HepG2 (cell line): ENCODE measurements around the gene PRDM10. TPM values are rescaled to one million over a fixed set of nuclear protein-coding genes. Genes with fewer than 3 reads are reported as not detected.

ENCODE experiments used
- ATAC-seq: fragments of 200-7000 bp; cut with Tn5 transposase; 3 replicates; pipeline ENCODE4 v1.9.1; 2020; ENCODE audit warnings: mild to moderate bottlenecking, moderate library complexity
- BruUV-seq: library from RNA; stranded (reverse); fragments of 400-500 nt; replicated peaks from 2 replicates; lab custom pipeline; 2021; lab: Mats Ljungman, UMichigan
- CTCF ChIA-PET: fragments of 300-600 bp; formaldehyde crosslinking; extraction: SDS; loops from one replicate; lab custom pipeline; 2021; ENCODE audit warnings: low total read pairs, inconsistent platforms, low intra/inter-chr PET ratio; lab: Yijun Ruan, JAX
- POLR2A ChIA-PET: fragments of 350-600 bp; sonication (Branson Sonifier 250); formaldehyde crosslinking; loops from one replicate; lab custom pipeline; 2020; ENCODE audit warnings: antibody characterized with exemption, inconsistent platforms; lab: Yijun Ruan, JAX
- DNase-seq: peaks from one replicate; pipeline ENCODE4 v3.0.0-alpha.2; 2015; ENCODE audit warnings: low spot score
- FAIRE-seq: peaks from 3 replicates; lab custom pipeline; 2011; peaks lifted over from hg19 to GRCh38; lab: Jason Lieb, UNC
- H2AFZ ChIP-seq: one replicate; pipeline ENCODE4 v1.6.1; 2011; ENCODE audit warnings: low read length, inconsistent platforms
- H3K27ac ChIP-seq: fragments of 300-600 bp; 3 replicates; pipeline ENCODE4 v1.8.0; 2011; ENCODE audit warnings: mixed run types, mild to moderate bottlenecking, mixed read lengths, low read length, inconsistent platforms; ENCODE audit not compliant: insufficient read depth; ENCODE audit errors: extremely low read length
- H3K27me3 ChIP-seq, 2 experiments: fragments of 200-600 bp in 1 of 2; 2 replicates in 1 of 2; 3 replicates in 1 of 2; pipeline versions ENCODE4 v1.6.0 to v1.8.0; 2011; ENCODE audit warnings: low read length in 2 of 2, mild to moderate bottlenecking in 2 of 2, moderate library complexity in 2 of 2, inconsistent platforms in 1 of 2; ENCODE audit not compliant: insufficient read depth in 2 of 2, control insufficient read depth in 1 of 2
- H3K36me3 ChIP-seq, 2 experiments: fragments of 200-600 bp in 1 of 2; replicated peaks in 1 of 2; 2 replicates in 1 of 2; 3 replicates in 1 of 2; pipeline versions ENCODE4 v1.5.1 to v1.8.0; 2011; ENCODE audit warnings: low read length in 2 of 2, inconsistent platforms in 1 of 2; ENCODE audit not compliant: insufficient read depth in 2 of 2, control insufficient read depth in 1 of 2
- H3K4me1 ChIP-seq: 2 replicates; pipeline ENCODE4 v1.5.1; 2012; ENCODE audit warnings: low read length, inconsistent platforms; ENCODE audit not compliant: insufficient read depth
- H3K4me2 ChIP-seq: 2 replicates; pipeline ENCODE4 v1.6.0; 2011; ENCODE audit warnings: low read depth, low read length, inconsistent platforms
- H3K4me3 ChIP-seq, 3 experiments: fragments of 200-600 bp in 1 of 3; sonication (generic), shearing (Covaris generic) in 1 of 3; replicated peaks in 1 of 3; 2 replicates each; pipeline ENCODE4 v1.5.1; 2011 to 2016; ENCODE audit warnings: low read length in 3 of 3, inconsistent platforms in 2 of 3, low read depth in 2 of 3, mild to moderate bottlenecking in 2 of 3, control low read depth in 1 of 3, mixed read lengths in 1 of 3; ENCODE audit not compliant: insufficient read depth in 1 of 3
- H3K79me2 ChIP-seq: one replicate; pipeline ENCODE4 v1.6.1; 2011; ENCODE audit warnings: low read length, inconsistent platforms; ENCODE audit not compliant: insufficient read depth
- H3K9ac ChIP-seq: 2 replicates; pipeline ENCODE4 v1.6.0; 2011; ENCODE audit warnings: mild to moderate bottlenecking, low read depth, low read length, inconsistent platforms; ENCODE audit not compliant: insufficient read depth
- H3K9me3 ChIP-seq: 2 replicates; pipeline ENCODE4 v1.5.1; 2012; ENCODE audit warnings: mild to moderate bottlenecking, low read length
- H4K20me1 ChIP-seq: 2 replicates; pipeline ENCODE4 v1.6.0; 2011; ENCODE audit warnings: inconsistent platforms, mild to moderate bottlenecking, low read length, moderate library complexity; ENCODE audit not compliant: insufficient read depth
- ARNT ChIP-seq: fragments of 450-650 bp; IDR thresholded peaks from 2 replicates; pipeline ENCODE4 v1.6.1; 2017
- ETV6 ChIP-seq: sonication (generic); formaldehyde crosslinking; conservative IDR thresholded peaks from 2 replicates; pipeline ENCODE4 v1.4.0; 2020; ENCODE audit warnings: missing genetic modification reagents
- FOSL2 ChIP-seq: sonication (generic); formaldehyde crosslinking; IDR thresholded peaks from 2 replicates; pipeline ENCODE4 v1.4.0; 2020; ENCODE audit warnings: missing genetic modification reagents
- NAIF1 ChIP-seq: sonication (generic); formaldehyde crosslinking; IDR thresholded peaks from 2 replicates; pipeline ENCODE4 v1.5.0; 2020; ENCODE audit warnings: mild to moderate bottlenecking, missing genetic modification reagents, borderline replicate concordance
- NR2F1 ChIP-seq, 2 experiments: fragments of 450-650 bp in 1 of 2; formaldehyde crosslinking in 1 of 2; IDR thresholded peaks; 2 replicates each; pipeline versions ENCODE4 v1.5.0 to v1.6.1; 2016 to 2020; ENCODE audit warnings: mild to moderate bottlenecking in 1 of 2, missing compliant biosample characterization in 1 of 2, missing genetic modification reagents in 1 of 2, moderate library complexity in 1 of 2
- NR2F6 ChIP-seq, 2 experiments: IDR thresholded peaks; 2 replicates each; pipeline ENCODE4 v1.6.1; 2016; ENCODE audit warnings: antibody characterized with exemption in 1 of 2, mild to moderate bottlenecking in 1 of 2
- SAP130 ChIP-seq: IDR thresholded peaks from 2 replicates; pipeline ENCODE4 v1.6.1; 2016; ENCODE audit warnings: low read depth
- WGBS: methylation state at CpG from one replicate; pipeline ENCODE4 v1.1.6; 2017; ENCODE audit warnings: low lambda C conversion rate; 5-methylcytosine and 5-hydroxymethylcytosine counted together
- in situ Hi-C: cut with HindIII; loops from 2 replicates; pipeline ENCODE4 v1.10.0; 2017; ENCODE audit warnings: low pct_unique_long_range_greater_than_20kb; ENCODE audit not compliant: extremely low pct_ligation_motif_present
- intact Hi-C: fragments of 100-400 bp; cut with micrococcal nuclease; formaldehyde crosslinking; loops from one replicate; pipeline ENCODE4 v1.10.0; 2022; ENCODE audit not compliant: unreplicated experiment
- polyA plus RNA-seq, 8 experiments: library from polyadenylated mRNA; depleted of rRNA in 3 of 8; stranded (reverse) in 7 of 8; unstranded in 1 of 8; fragments of >200 nt; fragmentation: Illumina TruSeq in 4 of 8; extraction: Trizol in 4 of 8; gene quantifications; 2 replicates each; pipeline versions ENCODE4 v1.2.1 to v1.2.3, GENCODE V29; 2011 to 2016; ENCODE audit warnings: low read depth in 4 of 8, missing spikeins in 1 of 8, mixed read lengths in 1 of 8; ENCODE audit not compliant: insufficient read depth in 1 of 8
- total RNA-seq, 5 experiments: library from RNA; depleted of rRNA; stranded (reverse); fragments of >200 nt; fragmentation: Illumina TruSeq; extraction: Trizol; gene quantifications; 2 replicates each; pipeline ENCODE4 v1.2.3, GENCODE V29; 2016; ENCODE audit warnings: low read depth in 1 of 5
- TF ChIP-seq, protein P1 (sequence below): IDR thresholded peaks from 2 replicates; pipeline ENCODE4 v1.6.1; 2016; ENCODE audit warnings: low read depth

Gene PRDM10
- total and polyA plus RNA-seq, 2 of the 13 experiments (the other 11 are each of a cell fraction or from before 2014, with no cell fraction given), result 5.7 to 5.8 TPM

DNA sequence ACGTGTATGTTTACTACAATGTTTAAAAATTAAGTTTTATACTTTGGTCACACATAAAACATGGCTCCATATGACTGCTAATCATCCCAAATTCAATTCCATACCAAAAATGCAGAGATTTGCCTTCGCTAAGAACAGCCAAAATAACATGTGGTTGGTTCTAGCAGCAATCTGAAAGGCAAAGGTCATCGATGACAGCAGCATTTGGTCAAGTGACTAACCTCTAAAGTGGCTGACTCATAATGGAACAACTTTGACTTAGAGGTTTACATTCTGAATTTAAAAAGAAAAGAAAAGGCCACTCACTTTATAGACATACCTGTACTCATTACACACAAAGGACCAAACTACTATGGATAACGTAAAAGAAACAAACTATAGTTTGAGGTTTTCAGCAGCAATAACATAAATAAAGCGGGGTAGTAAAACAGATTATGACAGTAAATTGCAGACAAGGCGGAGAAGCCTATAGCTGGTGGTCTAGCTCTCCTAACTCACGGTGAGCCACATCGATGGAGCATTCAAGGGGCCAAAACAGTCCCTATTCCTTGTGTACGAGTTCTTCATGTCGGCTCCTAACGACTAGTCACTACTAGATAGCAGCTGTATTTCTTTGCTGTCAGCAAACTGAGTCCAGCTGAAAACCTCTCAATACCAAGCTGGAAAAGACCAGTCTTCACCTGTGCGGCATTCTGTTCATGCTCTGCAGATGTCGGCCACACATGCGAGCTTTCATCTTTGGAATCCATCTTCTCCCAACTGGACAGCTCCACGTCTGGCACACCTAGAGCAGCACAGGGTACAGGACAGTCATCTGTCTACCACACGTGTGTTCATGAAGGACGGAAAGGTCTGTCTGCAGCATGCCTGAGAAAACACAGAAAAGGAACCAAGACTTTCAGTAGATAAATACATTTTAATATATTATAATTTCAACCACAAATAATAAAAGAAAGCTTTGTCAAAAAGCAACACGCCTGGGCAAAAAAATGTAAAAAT is 42.1 kb downstream of the PRDM10 start:
- POLR2A ChIA-PET, result interaction anchor here (0.7 kb wide), 1 partner anchor 48 kb away, joined by 3 read pairs; no protein-coding TSS in a partner anchor
- Histone ChIP-seq H3K4me1 (peaks cover 19% of the 10 kb centered on the region), H2AFZ (no peak overlapping the region), H3K27me3 (no peaks in the 10 kb centered on the region), H4K20me1 (no peaks in the 10 kb centered on the region), H3K9me3 (no peaks in the 10 kb centered on the region), H3K79me2 (peaks cover 2% of the 10 kb centered on the region), H3K9ac (no peak overlapping the region), H3K36me3 (peaks cover 3 to 16% of the 10 kb centered on the region in 2 experiments; a peak in 4 of 5 replicates), H3K4me3 (no peak overlapping the region), H3K4me2 (no peak overlapping the region), H3K27ac (peak overlapping the region; percentile 1)
- FAIRE-seq (no peak), DNase-seq (peak; percentile 47), ATAC-seq (no peak)
- TF ChIP-seq ETV6 (CRISPR knock-in tag), result no peak
- TF ChIP-seq NR2F1 (CRISPR knock-in tag; IDR thresholded peaks at IDR 0.05), result 0 out of 4 replicates have a peak, but pooled peaks of 1 of the 2 experiments have one; percentile 43
- 0 out of 2 replicates have a peak, but pooled peaks have one; percentile 14 for TF ChIP-seq SAP130 (CRISPR knock-in tag)
- TF ChIP-seq, protein P1, sequence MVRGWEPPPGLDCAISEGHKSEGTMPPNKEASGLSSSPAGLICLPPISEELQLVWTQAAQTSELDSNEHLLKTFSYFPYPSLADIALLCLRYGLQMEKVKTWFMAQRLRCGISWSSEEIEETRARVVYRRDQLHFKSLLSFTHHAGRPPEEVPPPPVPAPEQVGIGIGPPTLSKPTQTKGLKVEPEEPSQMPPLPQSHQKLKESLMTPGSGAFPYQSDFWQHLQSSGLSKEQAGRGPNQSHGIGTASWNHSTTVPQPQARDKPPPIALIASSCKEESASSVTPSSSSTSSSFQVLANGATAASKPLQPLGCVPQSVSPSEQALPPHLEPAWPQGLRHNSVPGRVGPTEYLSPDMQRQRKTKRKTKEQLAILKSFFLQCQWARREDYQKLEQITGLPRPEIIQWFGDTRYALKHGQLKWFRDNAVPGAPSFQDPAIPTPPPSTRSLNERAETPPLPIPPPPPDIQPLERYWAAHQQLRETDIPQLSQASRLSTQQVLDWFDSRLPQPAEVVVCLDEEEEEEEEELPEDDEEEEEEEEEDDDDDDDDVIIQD (CRISPR knock-in tag), result peak; percentile 34; the same call in 1 of the 2 replicates
- TF ChIP-seq ARNT, result no peak
- peak; percentile 30; the same call in 1 of the 2 replicates for TF ChIP-seq NR2F6 (IDR thresholded peaks at IDR 0.05)
- TF ChIP-seq NR2F6 (CRISPR knock-in tag; IDR thresholded peaks at IDR 0.05), result no peak
- TF ChIP-seq FOSL2, result peak; percentile 75
- TF ChIP-seq NAIF1 (CRISPR knock-in tag), result no peak
- in situ Hi-C loops, result no loop called here
- 95% methylated on average over 18 of the region's 18 CpGs for WGBS
- intact Hi-C loops, result no loop called here
- CTCF ChIA-PET, result no interaction called here
- BruUV-seq, result no TSS peak
